ENCODE results near the gene LZTS3.

Gene LZTS3

DNA sequence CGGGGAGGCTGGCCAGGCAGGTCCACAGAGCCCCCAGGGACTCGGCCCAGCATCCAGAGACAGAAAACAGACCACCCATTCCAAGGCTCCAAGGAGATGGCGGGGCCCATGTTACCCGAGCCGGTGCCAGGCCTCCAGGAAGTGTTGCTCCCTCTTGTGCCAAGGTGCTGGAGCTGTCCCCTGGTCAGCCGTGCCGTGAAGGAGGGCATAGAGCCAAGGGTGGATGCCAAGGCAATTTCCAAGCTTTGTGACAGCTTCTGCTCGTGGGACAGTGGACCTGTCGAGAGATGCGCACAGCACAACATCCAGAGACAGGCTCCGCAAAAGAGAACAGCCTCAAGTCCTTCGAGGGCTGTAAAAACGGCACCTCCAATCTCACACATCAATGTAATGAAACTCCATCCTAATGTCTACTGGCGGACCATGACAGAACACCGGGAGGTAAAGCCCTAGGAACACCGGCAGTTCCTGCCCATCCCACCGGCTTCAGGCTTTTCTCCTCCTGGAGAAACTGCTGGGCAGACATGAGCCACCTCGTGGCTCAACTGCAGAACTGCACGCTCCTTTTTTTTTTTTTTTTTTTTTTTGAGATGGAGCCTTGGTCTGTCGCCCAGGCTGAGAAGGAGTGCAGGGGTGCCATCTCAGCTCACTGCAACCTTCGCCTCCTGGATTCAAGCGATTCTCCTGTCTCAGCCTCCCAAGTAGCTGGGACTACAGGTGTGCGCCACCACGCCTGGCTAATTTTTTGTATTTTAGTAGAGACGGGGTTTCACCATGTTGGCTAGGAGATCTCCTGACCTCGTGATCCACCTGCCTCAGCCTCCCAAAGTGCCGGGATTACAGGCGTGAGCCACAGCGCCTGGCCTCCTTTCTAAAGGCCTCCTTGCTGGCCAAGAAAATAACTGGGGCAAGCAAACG lies 57.9 kb downstream of the LZTS3 start:
- no peak for TF ChIP-seq GATA2 (IDR thresholded peaks at IDR 0.05; ENCODE audit: low read depth, low read length)
- no peak for TF ChIP-seq GATA3 (IDR thresholded peaks at IDR 0.05; ENCODE audit: low read depth, low read length)

All from SH-SY5Y (cell line).